ENCODE results near the gene GLRA1. TPM values are rescaled to one million over a fixed set of nuclear protein-coding genes. Genes with fewer than 3 reads are reported as not detected.
"Not testable (repeated sequence)": the region's sequence is repeated elsewhere in the genome, so short reads cannot be mapped to it uniquely, and the experiment has no call there.

GLRA1 gene
- total RNA-seq, 1 donor from 2014 or later, result not detected

DNA sequence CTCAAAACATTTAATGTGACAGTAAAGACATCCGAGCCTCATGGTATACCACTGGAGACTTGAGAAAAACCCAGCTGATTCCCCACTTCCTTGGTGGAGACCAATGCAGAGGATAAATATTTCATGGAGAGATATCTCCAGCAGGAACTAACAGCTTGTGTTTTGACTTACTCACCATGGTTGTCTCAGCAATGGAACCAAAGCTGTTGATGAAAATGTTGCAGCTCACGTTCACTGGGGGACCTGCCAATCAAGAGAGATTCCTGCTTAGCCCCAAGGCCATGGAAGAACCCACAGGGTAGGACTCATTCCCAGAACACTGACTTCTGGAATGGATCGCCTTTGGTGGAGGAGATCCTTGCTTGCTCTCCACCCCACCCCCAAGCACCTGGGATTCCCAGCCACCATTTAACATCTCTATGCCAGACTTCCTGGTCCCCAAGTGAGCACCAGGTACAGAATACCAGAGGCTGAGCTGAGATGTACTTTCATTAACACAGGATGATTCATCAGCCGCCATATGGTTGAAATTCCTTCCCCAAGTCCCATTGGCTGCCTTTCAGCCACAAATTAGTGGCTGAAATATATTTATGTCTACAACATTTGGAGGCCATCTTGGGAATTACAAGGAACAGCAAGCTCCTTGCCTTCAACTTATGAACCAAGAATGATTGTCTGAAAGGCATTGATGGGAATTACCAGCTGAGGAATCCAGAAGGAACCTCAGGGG is 37.9 kb downstream of the GLRA1 start:
- no peaks in the 10 kb centered on the region for H3K4me1 Mint-ChIP-seq
- no peaks in the 10 kb centered on the region for H3K36me3 Mint-ChIP-seq (ENCODE audit: low read depth)
- no peak overlapping the region for H3K4me3 Mint-ChIP-seq
- no peak overlapping the region for H3K27ac Mint-ChIP-seq
- no peaks in the 10 kb centered on the region for H3K9me3 Mint-ChIP-seq
- no peak for DNase-seq
- H3K27me3 Mint-ChIP-seq, result peaks cover 4% of the 10 kb centered on the region
- intact Hi-C loops (cut with micrococcal nuclease), result no loop called here

DNA sequence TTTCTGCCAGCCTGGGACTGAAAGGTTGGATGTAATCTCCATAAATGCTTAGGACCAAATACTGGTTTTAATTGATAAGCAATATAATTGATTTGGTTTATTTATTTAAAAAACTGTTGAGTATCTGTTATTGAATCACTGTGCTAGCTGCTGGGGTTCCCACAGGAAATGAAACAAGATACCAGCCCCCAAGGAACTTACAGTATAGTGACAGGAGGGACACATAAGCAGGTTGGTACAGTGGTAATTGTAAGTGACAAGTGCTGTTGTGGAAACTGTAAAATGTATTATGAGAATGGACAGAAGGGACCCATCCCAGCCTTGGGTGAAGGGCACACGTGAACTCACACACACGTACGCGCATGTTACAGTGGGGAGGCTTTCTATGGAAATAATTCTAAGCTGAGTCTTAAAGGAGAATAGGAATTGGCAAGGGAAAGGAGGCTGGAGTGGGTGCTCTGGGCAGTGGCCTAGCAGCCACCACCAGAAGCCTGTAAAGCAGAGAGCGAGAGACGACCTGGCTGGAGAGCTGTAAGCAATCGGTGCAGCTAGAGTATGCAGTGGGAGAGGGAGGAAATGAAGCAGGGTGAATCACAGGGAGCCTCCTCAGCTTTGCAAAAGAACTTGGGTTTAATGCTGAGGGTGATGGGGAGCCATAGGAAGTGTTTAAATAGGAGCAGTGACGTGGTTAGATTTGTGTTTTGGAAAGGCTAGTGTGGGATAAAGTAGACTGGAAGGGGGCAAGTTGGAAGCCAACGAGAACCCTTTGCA is 39.3 kb downstream of the GLRA1 start:
- Mint-ChIP-seq H3K9me3 (no peaks in the 10 kb centered on the region), H3K36me3 (ENCODE audit: low read depth) (no peaks in the 10 kb centered on the region), H3K4me1 (no peaks in the 10 kb centered on the region), H3K27me3 (peaks cover 4% of the 10 kb centered on the region), H3K4me3 (no peak overlapping the region), H3K27ac (no peak overlapping the region)
- DNase-seq, result no peak
- intact Hi-C loops (cut with micrococcal nuclease), result no loop called here

DNA sequence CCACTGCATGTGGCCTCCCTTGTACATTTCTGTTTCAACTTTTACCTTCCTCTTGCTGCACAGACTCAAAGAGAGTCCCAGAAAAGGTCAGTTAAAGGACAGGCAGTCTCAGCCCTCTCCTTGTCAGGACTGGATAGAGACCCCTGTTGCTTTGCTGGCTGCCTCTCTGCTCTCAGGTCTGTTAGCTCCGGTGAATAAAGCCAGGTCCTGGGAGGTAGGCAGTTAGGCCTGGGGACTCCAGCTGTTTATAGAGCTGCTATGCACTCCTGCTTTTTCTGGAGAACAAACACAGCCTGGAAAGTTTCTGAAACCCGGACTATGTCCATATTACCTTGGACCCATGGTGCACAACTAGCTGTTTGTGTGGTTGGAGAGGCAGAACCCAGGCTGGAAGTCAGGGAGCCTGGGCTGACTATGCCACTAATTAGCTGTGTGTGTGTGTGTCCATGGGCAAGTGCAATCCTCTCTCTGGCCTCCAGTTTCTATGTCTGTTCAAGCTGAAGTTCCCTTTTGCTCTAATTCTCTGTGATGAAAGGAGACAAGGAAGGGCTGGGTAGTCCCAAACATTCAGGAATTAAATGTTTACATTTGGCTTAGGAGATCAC is 42.9 kb downstream of the GLRA1 start:
- Mint-ChIP-seq H3K4me1 (no peaks in the 10 kb centered on the region), H3K9me3 (peaks cover 9% of the 10 kb centered on the region), H3K27me3 (peaks cover 2% of the 10 kb centered on the region), H3K4me3 (no peak overlapping the region), H3K36me3 (ENCODE audit: low read depth) (no peaks in the 10 kb centered on the region), H3K27ac (no peak overlapping the region)
- DNase-seq, result no peak
- intact Hi-C loops (cut with micrococcal nuclease), result no loop called here

DNA sequence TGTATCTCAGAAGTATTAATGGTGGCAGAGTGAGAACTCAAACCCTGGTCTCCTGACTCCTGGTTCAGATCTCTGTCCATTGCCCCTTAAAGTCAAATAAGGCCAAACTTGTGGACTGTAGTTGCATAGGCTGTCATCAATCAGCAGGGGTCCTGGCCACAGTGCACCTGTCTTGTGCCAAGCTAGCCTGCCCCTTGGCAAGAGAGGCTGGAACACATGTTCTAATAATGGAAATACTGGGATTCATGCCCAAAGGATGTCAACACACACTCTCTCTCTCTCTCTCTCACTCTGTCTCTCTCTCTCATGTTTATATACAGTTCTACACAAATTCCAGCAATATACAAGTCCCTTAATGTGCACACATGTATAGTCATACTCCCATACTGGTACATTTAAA is 44.3 kb downstream of the GLRA1 start:
- intact Hi-C loops (cut with micrococcal nuclease), result no loop called here
- Mint-ChIP-seq H3K27ac (no peak overlapping the region), H3K36me3 (ENCODE audit: low read depth) (no peaks in the 10 kb centered on the region), H3K4me1 (no peaks in the 10 kb centered on the region), H3K4me3 (no peak overlapping the region), H3K27me3 (no peaks in the 10 kb centered on the region), H3K9me3 (peaks cover 9% of the 10 kb centered on the region)
- DNase-seq, result no peak

DNA sequence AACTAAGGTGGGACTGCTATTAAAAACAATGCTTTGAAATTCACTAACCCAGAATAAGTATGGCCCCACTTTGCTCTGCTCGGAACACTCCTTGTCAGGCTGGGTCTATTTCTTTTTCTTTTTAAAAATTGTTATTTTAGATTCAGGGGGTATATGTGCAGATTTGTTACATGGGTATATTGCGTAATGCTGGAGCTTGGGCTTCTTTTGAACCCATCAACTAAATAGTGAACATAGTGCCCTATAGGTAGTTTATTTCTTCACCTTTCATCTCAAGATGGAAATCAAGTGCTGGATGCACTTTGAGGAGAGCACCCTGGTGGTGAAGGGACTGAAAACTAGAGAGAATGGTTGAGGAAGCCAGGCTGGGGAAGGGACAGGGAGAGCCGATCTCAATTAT is 51.0 kb downstream of the GLRA1 start:
- no peak for DNase-seq
- intact Hi-C loops (cut with micrococcal nuclease), result no loop called here
- no peak overlapping the region for H3K4me3 Mint-ChIP-seq
- H3K36me3 Mint-ChIP-seq (ENCODE audit: low read depth), result no peaks in the 10 kb centered on the region
- no peak overlapping the region for H3K27ac Mint-ChIP-seq
- no peaks in the 10 kb centered on the region for H3K4me1 Mint-ChIP-seq
- H3K27me3 Mint-ChIP-seq, result no peaks in the 10 kb centered on the region
- peaks cover 9% of the 10 kb centered on the region for H3K9me3 Mint-ChIP-seq

DNA sequence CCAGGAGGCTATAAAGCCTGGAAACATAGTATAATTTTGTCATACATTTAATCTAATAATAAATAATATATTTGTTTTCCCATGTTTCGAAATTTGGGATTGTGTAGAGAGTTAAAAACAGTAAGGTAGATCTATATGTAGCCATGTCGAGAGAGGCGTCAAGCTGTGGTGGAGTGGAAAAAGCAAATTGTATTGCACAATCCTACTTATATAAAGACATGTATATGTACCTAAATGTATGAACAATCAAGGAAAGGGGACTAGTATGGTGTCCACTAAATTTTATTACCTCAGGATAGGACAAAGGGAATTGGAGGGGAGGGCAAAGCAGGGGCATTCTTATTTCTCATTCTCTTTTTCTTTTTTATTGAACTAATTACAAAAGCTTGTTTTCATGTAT is 52.0 kb downstream of the GLRA1 start:
- peaks cover 5% of the 10 kb centered on the region for H3K9me3 Mint-ChIP-seq
- no peaks in the 10 kb centered on the region for H3K4me1 Mint-ChIP-seq
- no peak overlapping the region for H3K4me3 Mint-ChIP-seq
- H3K27ac Mint-ChIP-seq, result no peak overlapping the region
- H3K36me3 Mint-ChIP-seq (ENCODE audit: low read depth), result no peaks in the 10 kb centered on the region
- H3K27me3 Mint-ChIP-seq, result no peaks in the 10 kb centered on the region
- intact Hi-C loops (cut with micrococcal nuclease), result no loop called here
- no peak for DNase-seq

DNA sequence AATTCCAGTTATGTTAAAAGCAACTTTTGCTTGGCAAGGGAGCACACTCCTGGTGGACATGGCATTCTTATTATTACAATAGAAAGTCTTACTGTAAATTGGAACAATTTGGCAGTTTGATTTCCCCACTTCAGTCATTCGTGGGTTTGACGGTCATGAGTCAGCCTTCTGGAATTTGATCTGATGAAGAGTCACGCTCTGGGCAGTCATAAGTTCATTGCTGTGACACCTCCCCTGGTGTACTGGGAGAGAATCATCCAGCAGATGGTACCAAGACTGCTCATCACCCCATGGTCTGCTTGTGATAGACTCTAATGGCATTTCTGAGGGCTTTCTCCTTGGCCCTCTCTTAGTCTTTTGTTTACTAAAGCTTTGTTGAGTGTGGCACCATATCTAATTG is 53.8 kb downstream of the GLRA1 start:
- Mint-ChIP-seq H3K27ac (no peak overlapping the region), H3K27me3 (no peaks in the 10 kb centered on the region), H3K4me1 (no peaks in the 10 kb centered on the region), H3K36me3 (ENCODE audit: low read depth) (no peaks in the 10 kb centered on the region), H3K9me3 (no peaks in the 10 kb centered on the region), H3K4me3 (no peak overlapping the region)
- intact Hi-C loops (cut with micrococcal nuclease), result no loop called here
- no peak for DNase-seq

DNA sequence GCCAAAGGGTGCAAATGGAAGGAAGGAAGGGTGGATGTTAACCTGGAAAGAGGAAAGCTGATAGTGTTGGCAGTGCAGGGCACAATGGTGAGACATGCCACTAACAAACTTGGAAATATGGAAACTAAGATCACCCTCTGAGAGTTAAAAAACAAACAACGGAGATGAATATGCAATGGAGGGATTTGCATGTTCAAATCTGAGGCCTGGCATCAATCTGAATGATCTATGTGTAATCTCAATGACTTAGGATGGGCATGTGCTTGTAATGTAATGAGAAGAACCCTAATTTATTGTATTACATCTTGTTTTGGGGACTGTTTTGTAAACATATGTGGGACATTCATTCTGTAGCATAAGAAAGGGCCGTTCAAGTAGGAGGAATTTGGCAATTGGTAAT is 54.4 kb downstream of the GLRA1 start:
- Mint-ChIP-seq H3K4me1 (no peaks in the 10 kb centered on the region), H3K27me3 (no peaks in the 10 kb centered on the region), H3K36me3 (ENCODE audit: low read depth) (no peaks in the 10 kb centered on the region), H3K27ac (no peak overlapping the region), H3K9me3 (no peaks in the 10 kb centered on the region), H3K4me3 (no peak overlapping the region)
- intact Hi-C loops (cut with micrococcal nuclease), result no loop called here
- DNase-seq, result no peak

DNA sequence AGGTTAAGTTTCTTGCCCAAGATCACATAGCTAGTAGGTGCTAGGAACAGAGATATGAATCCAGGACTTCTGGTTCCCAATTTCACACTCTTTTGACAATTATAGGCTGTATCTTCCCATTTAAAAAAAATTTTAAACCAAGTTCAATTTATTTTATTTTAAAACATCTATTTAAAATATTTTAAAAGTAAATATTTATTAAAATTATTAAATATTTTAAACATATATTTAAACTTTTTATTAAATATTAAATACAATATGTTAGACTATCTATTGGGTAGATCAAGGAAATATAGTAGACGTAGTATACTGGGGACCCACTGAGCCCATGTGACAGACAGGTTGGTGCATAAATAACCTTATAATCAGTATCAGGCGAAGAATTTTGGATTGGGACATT is 54.8 kb downstream of the GLRA1 start:
- Mint-ChIP-seq H3K4me1 (no peaks in the 10 kb centered on the region), H3K4me3 (no peak overlapping the region), H3K36me3 (ENCODE audit: low read depth) (no peaks in the 10 kb centered on the region), H3K9me3 (no peaks in the 10 kb centered on the region), H3K27me3 (no peaks in the 10 kb centered on the region), H3K27ac (no peak overlapping the region)
- intact Hi-C loops (cut with micrococcal nuclease), result no loop called here
- DNase-seq, result no peak

DNA sequence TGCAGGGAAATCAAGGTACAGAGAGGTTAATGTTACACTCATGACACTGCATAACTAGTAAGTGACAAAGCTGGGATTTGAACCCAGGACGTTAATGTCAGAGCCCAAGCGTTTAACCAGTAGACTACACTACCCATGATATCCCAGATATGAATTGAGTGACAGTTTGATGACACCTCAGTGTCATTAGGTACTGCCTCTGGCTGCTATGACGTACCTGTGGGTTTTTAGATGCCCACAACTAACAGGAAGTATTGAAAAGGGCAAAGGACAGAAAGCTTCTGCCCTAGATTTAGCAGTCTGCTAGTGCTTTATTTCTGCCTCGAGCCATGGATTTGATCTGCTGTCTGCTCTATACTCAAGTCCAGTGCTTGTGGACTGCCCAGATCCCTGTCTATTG is 56.2 kb downstream of the GLRA1 start:
- H3K27me3 Mint-ChIP-seq, result no peaks in the 10 kb centered on the region
- H3K4me1 Mint-ChIP-seq, result no peaks in the 10 kb centered on the region
- intact Hi-C loops (cut with micrococcal nuclease), result no loop called here
- no peaks in the 10 kb centered on the region for H3K36me3 Mint-ChIP-seq (ENCODE audit: low read depth)
- H3K9me3 Mint-ChIP-seq, result no peaks in the 10 kb centered on the region
- H3K27ac Mint-ChIP-seq, result no peak overlapping the region
- no peak for DNase-seq
- no peak overlapping the region for H3K4me3 Mint-ChIP-seq

DNA sequence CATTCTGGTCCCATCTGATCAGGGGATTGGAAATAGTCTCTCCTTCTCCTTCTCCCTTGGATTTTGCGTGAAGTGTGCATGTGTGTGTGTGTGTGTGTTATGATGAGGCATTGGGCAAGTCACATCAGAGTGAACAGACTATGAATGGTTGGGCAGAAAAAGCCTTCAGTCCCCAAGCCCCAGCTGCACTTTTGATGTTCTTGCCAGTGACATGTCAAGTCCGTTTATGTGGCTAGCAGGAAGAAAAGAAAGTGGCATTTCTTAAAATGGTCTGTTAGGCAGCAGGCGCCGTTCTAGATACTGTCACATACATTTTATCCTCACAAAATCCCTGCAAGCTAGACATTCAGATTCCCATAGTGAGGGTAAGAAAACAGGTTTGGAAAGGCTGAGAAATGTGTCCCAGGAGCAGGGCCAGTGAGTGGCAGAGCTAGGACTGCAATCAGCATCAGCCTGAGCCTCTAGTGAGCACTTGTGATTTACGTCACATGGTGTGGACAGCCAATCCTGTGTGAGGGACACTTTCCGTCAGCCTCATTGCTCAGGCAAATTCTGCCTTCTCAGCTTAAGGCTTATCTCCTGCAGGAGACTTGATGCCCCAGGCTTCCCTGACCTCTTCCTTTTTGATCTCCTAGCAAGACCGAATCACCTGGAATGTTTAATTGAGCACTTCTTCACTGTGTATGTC is 60.4 kb downstream of the GLRA1 start:
- H3K27ac Mint-ChIP-seq, result no peak overlapping the region

DNA sequence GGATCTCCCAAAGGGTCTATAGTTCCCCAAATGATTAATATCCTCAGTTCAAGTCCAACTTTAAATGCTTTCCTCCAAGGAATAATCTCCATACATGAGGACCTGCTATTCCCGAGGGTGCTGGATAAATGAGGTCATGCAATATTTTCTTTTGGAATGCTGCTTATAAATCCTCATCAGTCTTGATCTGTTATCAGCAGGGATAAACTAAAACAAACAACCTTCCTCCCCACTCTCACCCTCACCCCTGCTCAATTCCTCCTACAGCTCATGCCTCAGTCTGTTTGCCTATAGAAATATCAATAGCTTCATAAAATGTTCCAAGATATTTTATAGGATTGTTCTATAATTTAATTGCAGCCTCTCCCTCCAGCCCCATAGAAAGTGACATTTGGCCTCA is 61.1 kb downstream of the GLRA1 start:
- intact Hi-C loops (cut with micrococcal nuclease), result no loop called here
- H3K27me3 Mint-ChIP-seq, result no peaks in the 10 kb centered on the region
- no peaks in the 10 kb centered on the region for H3K9me3 Mint-ChIP-seq
- no peak overlapping the region for H3K4me3 Mint-ChIP-seq
- DNase-seq, result no peak
- no peak overlapping the region for H3K27ac Mint-ChIP-seq
- H3K36me3 Mint-ChIP-seq (ENCODE audit: low read depth), result no peaks in the 10 kb centered on the region
- no peaks in the 10 kb centered on the region for H3K4me1 Mint-ChIP-seq

More for the DNA sequence above, 60.4 kb downstream of the GLRA1 start:
- no peak for DNase-seq
- Mint-ChIP-seq H3K27me3 (no peaks in the 10 kb centered on the region), H3K4me3 (no peak overlapping the region), H3K4me1 (no peaks in the 10 kb centered on the region), H3K36me3 (ENCODE audit: low read depth) (no peaks in the 10 kb centered on the region), H3K9me3 (no peaks in the 10 kb centered on the region)
- intact Hi-C loops (cut with micrococcal nuclease), result no loop called here

DNA sequence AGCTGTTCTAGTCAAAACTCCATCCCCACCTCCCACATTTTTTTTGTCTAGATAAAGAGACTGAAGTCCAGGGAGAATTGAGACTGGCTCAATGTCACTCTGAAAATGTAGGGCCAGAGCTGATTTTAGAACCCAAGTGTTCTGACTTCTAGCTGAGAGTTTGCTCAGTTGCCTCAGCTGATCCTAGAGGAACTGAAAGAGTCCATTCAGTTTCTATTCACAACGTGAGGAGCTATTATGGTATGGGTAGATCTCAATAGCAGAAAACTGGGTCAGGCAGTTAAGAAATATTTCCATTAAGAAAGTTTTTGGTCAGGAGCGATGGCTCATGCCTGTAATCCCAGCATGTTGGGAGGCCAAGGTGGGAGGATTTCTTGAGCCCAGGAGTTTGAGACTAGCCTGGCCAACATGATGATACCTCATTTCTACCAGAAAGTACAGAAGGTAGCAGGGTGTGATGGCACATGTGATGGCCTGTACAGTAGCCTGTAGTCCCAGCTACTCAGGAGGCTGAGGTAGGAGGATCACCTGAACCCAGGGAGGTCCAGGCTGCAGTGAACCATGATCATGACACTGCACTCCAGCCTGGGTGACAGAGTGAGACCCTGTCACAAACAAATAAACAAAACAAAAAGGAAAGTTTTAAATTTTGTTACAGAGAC is 61.7 kb downstream of the GLRA1 start:
- no peak for DNase-seq
- Mint-ChIP-seq H3K4me1 (no peaks in the 10 kb centered on the region), H3K27ac (no peak overlapping the region), H3K4me3 (no peak overlapping the region), H3K27me3 (no peaks in the 10 kb centered on the region), H3K36me3 (ENCODE audit: low read depth) (no peaks in the 10 kb centered on the region), H3K9me3 (no peaks in the 10 kb centered on the region)
- intact Hi-C loops (cut with micrococcal nuclease), result no loop called here

DNA sequence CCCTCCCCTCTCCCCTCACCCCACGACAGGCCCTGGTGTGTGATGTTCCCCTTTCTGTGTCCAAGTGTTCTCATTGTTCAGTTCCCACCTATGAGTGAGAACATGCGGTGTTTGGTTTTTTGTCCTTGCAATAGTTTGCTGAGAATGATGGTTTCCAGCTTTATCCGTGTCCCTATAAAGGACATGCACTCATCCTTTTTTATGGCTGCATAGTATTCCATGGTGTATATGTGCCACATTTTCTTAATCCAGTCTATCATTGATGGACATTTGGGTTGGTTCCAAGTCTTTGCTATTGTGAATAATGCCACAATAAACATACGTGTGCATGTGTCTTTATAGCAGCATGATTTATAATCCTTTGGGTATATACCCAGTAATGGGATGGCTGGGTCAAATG is 63.8 kb downstream of the GLRA1 start:
- DNase-seq; H3K4me3 Mint-ChIP-seq; intact Hi-C loops (cut with micrococcal nuclease); H3K27me3 Mint-ChIP-seq; H3K4me1 Mint-ChIP-seq; H3K27ac Mint-ChIP-seq; H3K9me3 Mint-ChIP-seq; H3K36me3 Mint-ChIP-seq (ENCODE audit: low read depth): not testable (repeated sequence)
